Right ventricle myocardium inferior (tissue), 1 donor: ENCODE data around the gene WDFY3. TPM values are rescaled to one million over a fixed set of nuclear protein-coding genes. Genes with fewer than 3 reads are reported as not detected.

Experiments
- ATAC-seq: fragments of 200-7000 bp; cut with Tn5 transposase; one replicate; pipeline ENCODE4 v1.9.1; 2020; ENCODE audit warnings: mild to moderate bottlenecking, moderate library complexity
- DNase-seq: peaks from one replicate; pipeline ENCODE4 v3.0.0; 2021; ENCODE audit errors: missing footprints
- intact Hi-C: fragments of 100-400 bp; cut with DNase I; formaldehyde crosslinking; loops from one replicate; pipeline ENCODE4 v1.11.0; 2022
- total RNA-seq: library from RNA; stranded (reverse); fragmentation: NEBNext Ultra II Directional; extraction: Animal tissue kit (Norgen Biotek cat#: 25700); gene quantifications from one replicate; pipeline ENCODE4 v1.2.1, GENCODE V29; 2021
- donor health status: DM: no; HTN: yes; CAD: no; lungs with severe emphysema.

WDFY3 gene
- total RNA-seq, 1 donor from 2014 or later: 41.0 TPM

DNA sequence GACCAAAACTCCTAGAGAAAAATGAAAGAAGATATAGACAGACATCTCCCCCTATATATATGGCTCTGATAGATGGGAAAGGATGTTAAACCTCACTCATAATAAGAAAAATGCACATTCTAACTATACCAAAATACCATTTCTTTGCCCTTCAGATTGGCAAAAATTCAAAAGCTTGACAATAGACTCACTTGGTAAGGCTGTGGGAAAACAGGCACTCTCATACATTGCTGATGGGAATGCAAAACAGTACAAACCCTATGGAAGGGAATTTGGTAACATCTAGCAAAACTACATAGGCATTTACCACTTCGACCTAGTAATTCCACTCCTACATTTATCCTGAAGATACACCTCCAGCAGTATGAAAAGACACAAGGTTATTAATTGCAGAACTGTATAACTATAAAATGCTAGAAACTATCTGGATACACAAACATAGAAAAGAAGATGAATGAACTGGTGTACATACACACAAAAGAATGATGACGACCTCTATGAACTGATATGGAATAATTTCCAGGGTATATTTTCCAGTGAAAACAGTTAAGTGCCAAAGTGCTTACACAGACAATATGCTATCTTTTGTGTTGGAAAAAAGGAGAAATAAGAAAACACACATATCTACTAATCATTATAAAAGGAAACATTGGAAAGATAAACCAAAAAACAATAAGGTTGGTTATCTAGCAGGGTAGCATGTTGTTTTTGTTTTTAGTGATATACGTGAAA lies 48.5 kb downstream of the WDFY3 start:
- no peak for ATAC-seq
- intact Hi-C loops: no loop called here

DNA sequence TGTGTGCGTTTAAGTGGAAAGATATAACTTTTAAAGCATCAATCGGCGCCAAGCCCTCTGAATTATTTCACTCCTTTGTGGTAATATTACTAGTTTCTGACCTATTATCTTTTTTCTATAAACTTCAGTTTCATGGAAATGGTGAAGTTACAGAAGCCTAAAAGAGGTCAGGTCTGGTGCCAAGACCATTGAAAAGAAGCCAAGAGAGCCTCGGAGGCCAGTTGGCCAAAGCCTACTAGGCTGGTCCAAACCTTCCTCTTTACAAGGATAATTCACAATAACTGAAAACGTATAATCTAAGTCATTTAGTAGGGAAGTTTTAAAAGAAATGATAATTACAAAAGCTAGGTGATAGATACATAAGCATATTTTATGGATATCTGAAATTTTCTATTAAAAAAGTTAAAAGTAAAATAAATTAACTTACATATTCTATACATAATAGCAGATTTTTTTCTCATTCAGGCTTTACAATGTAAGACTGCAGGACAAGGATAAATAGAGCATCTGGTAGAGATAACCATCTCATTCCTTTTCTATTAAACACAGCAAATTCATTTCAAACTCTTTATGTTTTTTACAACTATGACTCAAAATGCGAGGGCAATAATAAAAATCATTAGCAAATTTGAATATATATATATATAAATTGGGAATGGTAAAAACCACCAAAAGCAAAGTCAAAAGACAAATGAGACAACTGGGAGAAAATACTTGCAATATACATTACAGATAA lies 49.2 kb downstream of the WDFY3 start:
- ATAC-seq (no peak), DNase-seq (no peak)
- intact Hi-C loops: no loop called here

More for the DNA sequence above, 48.5 kb downstream of the WDFY3 start:
- DNase-seq: no peak

DNA sequence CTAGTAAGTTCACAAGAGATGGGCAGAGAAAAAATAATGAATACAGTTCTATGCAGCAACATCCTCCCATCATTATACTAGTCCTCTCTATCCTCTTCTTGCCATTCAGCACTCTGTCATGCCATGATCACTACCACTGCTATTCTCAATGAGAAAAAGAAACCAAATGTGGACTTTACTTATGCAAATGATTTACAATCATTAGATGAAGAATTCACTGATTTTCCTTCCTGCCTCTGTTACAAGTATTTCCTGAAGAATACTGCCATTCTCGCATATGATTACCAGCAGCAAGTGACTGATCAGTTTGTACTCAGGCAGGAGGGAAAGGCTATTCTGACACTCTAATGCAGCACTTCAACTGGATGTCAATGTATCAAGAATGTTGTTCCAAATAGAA lies 50.3 kb downstream of the WDFY3 start:
- no peak for ATAC-seq
- intact Hi-C loops: no loop called here
- DNase-seq: no peak

DNA sequence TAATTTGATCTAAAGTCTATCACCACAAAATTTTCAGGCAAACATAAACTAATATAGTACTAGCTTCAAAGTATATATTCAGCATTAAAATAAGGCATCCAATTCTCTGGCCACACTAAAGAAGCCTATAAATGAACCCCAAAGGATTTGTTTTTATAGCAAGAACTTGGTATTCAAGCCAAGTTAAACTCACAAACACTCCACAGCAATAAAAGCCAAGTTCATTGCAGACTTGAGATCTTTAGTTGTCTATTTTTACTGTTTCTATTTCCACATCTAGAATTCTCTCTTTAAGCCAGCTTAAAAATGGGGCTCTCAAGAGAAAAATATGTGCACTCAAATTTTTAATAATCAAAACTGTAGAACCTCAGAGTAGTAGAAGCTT lies 51.1 kb downstream of the WDFY3 start:
- ATAC-seq: no peak
- intact Hi-C loops: no loop called here
- no peak for DNase-seq

DNA sequence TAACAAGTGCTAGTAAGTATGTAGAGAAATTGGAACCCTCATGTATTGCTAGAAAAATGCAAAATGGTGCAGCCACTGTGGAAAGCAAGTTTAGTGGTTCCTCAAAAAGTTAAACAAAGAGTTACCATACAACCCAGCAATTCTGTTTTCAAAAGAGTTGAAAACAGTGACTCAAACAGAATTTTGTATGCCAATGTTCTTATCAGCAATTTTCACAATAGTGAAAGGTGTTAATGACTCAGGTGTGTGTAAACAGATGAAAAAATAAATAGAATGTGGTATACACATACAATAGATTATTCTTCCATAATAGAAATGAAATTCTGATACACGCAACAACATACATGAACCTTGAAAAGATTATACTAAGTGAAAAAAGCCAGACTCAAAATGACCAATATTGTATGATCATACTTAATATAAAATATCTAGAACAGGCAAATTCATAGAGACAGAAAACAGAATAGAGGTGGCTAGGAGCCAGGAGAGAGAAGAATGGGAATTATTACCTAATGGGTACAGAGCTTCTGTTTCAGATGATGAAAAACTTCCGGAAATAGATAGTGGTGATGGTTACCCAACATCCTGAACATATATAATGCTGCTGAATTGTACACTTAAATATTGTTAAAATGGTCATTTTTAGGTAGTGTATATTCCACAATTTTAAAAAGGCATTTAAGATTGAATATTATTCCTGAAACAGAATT lies 51.6 kb downstream of the WDFY3 start:
- ATAC-seq: no peak
- intact Hi-C loops: no loop called here
- DNase-seq: no peak

GRCh38 chr4:84913176-84913575 lies 53.3 kb downstream of the WDFY3 start:
- DNase-seq (no peak), ATAC-seq (no peak)
- intact Hi-C loops: no loop called here

GRCh38 chr4:84912741-84913140 lies 53.7 kb downstream of the WDFY3 start:
- no peak for ATAC-seq

DNA sequence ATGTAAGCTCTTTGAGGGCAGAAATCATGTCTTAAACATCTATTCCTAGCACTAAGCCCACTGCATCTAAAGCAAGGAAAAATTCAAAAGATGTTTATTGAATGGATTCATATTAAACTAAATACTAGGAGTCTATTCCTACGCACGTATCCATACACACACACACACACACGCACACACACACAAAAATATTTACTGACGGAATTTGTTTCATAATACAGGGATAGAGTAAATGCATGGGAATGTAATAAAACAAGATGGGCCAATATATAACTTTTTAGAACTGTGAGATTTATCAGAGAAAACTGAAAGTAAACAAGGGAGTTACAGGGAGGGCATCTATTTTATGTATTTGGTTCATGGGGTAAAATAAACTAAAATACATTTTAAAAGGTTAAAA lies 57.6 kb downstream of the WDFY3 start:
- intact Hi-C loops: no loop called here
- DNase-seq (no peak), ATAC-seq (no peak)

More at GRCh38 chr4:84912741-84913140, 53.7 kb downstream of the WDFY3 start:
- no peak for DNase-seq
- intact Hi-C loops: no loop called here

GRCh38 chr4:84907145-84907544 lies 59.3 kb downstream of the WDFY3 start:
- DNase-seq (no peak), ATAC-seq (peak; percentile 26)
- intact Hi-C loops: no loop called here

DNA sequence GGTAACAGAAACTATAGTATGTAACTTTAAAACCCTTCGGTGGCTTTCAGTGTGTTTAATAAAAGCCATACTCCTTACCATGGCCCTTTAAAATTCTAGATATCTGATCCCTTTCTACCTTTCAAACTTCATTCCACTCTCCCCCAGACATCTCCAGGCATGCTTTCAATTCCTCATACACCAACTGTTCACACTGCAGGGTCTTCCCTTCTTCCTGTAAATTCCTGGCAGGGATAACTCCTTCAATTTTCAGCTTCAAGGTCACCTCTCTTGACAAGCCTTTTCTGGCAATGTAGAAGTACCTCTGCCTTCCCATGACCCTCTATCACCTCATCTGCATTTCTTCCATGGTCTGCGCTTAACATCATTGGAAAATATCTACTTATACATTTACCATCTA lies 60.8 kb downstream of the WDFY3 start:
- intact Hi-C loops: no loop called here
- ATAC-seq (no peak), DNase-seq (no peak)

DNA sequence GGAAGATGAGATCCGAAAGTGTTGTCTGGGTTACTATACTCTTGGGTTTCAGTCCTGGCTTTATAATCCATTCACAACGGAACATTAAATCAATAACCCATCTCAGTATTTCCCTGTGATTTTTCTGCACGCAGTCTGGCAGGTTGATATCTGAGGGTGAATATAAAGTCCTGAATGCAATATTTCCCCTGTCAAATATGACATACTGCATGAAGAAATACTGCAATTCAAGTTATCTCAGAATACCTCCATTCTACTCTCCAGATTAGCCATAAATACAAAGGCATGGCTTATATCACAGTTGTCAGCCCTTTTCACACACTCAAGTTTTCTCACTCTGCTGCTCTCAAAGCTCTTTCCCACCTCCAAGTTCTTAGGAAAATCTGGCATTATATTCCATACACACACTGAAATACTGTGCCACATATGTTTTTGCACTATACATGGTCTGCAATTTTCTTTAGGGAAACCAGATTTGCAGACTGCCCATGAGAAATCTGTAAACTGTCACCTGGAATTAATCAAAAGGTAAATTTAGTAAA lies 64.7 kb downstream of the WDFY3 start:
- no peak for DNase-seq
- no peak for ATAC-seq
- intact Hi-C loops: no loop called here

DNA sequence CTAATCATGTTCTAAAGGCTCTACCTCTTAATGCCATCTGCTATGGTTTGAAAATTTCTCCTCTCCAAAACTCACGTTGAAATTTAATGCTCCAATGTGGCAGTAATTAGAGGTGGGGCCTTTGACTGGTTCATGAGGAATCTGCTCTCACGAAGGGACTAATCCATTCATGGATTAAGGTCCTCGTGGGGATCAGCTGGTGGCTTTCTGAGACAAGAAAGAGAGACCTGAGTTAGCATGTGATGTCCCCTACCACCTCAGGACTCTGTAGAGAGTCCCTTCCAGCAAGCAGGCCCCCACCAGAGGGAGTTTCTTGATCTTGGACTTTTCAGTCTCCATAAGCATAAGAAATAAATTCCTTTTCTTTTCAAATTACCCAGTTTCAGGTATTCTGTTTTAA lies 65.3 kb downstream of the WDFY3 start:
- intact Hi-C loops: no loop called here
- no peak for DNase-seq
- ATAC-seq: no peak

DNA sequence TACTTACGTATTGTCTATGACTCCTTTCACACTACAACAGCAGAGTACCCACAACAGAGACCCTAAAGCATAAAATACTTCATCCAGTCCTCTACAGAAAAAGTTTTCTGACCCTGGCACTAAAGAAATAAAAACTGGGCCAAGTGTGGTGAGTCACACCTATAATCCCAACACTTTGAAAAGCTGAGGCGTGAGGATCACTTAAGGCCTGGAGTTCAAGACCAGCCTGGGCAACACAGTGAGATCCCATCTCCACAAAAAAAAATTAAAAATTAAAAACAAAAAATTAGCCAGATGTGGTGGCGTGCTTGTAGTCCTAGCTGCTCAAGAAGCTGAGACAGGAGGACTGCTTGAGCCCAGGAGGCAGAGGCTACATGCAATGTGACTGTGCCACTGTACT lies 66.9 kb downstream of the WDFY3 start:
- ATAC-seq (no peak), DNase-seq (no peak)
- intact Hi-C loops: no loop called here

- intact Hi-C loops: no loop called here
- no peak for ATAC-seq
- DNase-seq: no peak
Observed at GRCh38 chr4:84897516-84897915, 69.0 kb downstream of the WDFY3 start.

DNA sequence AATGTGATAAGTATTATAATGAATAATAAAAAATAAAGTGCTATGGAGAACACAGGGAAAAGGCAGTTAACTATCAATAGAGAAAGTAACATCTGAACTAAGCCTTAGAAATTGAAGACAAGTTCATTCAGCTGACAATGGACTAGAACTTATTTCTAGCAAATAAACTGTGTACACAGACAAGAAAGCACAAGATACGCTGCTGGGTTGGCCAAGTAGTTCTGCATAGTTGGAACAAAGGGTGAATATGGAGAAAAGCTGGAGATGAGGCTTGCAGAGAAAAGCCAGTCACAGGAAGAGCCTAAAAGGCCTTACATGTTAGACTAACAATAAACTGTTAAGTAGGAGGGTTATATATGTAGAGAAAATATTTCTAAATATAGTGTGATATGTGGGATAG lies 71.2 kb downstream of the WDFY3 start:
- ATAC-seq (no peak), DNase-seq (no peak)
- intact Hi-C loops: no loop called here

DNA sequence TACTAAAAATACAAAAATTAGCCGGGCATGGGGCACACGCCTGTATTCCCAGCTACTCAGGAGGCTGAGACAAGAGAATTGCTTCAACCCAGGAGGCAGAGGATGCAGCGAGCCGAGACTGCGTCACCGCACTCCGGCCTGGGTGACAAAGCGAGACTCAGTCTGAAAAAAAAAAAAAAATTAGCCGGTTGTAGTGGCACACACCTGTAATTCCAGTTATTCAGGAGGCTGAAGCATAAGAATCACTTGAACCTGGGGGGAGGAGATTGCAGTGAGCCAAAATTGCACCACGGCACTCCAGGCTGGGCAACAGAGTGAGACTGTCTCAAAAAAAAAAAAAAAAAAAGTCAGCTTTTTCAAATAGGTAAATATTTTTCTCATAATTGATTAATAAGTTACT lies 71.9 kb downstream of the WDFY3 start:
- DNase-seq (no peak), ATAC-seq (no peak)
- intact Hi-C loops: no loop called here

DNA sequence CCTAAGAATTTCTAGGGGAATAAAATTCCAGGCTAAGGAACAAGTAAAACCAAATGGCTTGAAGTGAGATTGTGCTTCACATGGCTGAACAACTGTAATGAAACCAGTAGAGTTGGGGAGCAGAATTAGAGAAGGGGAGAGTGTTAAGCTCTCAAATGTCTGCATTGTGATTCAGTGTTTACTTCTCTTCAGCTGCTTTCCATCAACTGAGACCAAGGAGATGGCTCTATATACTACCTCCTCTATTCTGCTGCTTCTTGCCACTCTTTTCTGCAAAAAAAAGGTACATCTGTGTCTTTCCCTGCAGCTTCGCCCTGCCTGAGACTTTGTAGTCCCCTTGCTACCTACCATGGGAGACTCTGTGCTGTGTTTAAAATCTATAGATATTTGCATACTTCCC lies 73.5 kb downstream of the WDFY3 start:
- ATAC-seq (no peak), DNase-seq (no peak)
- intact Hi-C loops: no loop called here

- intact Hi-C loops: no loop called here
- no peak for DNase-seq
- ATAC-seq: no peak
Observed at GRCh38 chr4:84887824-84888223, 78.7 kb downstream of the WDFY3 start.

- ATAC-seq (no peak), DNase-seq (no peak)
- intact Hi-C loops: no loop called here
Observed at GRCh38 chr4:84879651-84880200, 86.8 kb downstream of the WDFY3 start.
